Liver (tissue), 9 donors: ENCODE data around the gene B3GAT1. TPM values are rescaled to one million over a fixed set of nuclear protein-coding genes. Genes with fewer than 3 reads are reported as not detected.
"Not testable (repeated sequence)": the region's sequence is repeated elsewhere in the genome, so short reads cannot be mapped to it uniquely, and the experiment has no call there.

Source experiments
- DNase-seq: peaks from one replicate; pipeline ENCODE4 v3.0.0-alpha.2; 2017; ENCODE audit warnings: low spot score
- H3K27ac ChIP-seq, 2 donors: one replicate each; pipeline ENCODE4 v1.7.0; 2013; ENCODE audit warnings: inconsistent platforms in 2 of 2, low read length in 2 of 2, control low read depth in 1 of 2, low read depth in 1 of 2, mild to moderate bottlenecking in 1 of 2
- H3K27me3 ChIP-seq, 4 donors: one replicate each; pipeline versions ENCODE4 v1.6.1 to v1.7.0; 2013; ENCODE audit warnings: low read length in 3 of 4, inconsistent platforms in 1 of 4, mild to moderate bottlenecking in 1 of 4, moderate library complexity in 1 of 4; ENCODE audit not compliant: control insufficient read depth in 4 of 4, insufficient read depth in 4 of 4
- H3K36me3 ChIP-seq, 4 donors: one replicate each; pipeline versions ENCODE4 v1.6.1 to v1.7.0; 2013; ENCODE audit warnings: low read length in 3 of 4, mild to moderate bottlenecking in 3 of 4, low read depth in 1 of 4, moderate library complexity in 1 of 4; ENCODE audit not compliant: control insufficient read depth in 4 of 4, insufficient read depth in 3 of 4
- H3K4me1 ChIP-seq, 4 donors: one replicate each; pipeline versions ENCODE4 v1.6.1 to v1.7.0; 2013; ENCODE audit warnings: low read length in 3 of 4, mild to moderate bottlenecking in 3 of 4, moderate library complexity in 1 of 4; ENCODE audit not compliant: control insufficient read depth in 4 of 4, insufficient read depth in 4 of 4
- H3K4me3 ChIP-seq, 3 donors: one replicate each; pipeline versions ENCODE4 v1.6.1 to v1.7.0; 2013; ENCODE audit warnings: low read length in 3 of 3, control low read depth in 1 of 3, low read depth in 1 of 3, mild to moderate bottlenecking in 1 of 3
- H3K9ac ChIP-seq, 2 donors: one replicate each; pipeline ENCODE4 v1.7.0; 2013; ENCODE audit warnings: low read length in 2 of 2, mild to moderate bottlenecking in 2 of 2, moderate library complexity in 2 of 2, control low read depth in 1 of 2, low read depth in 1 of 2
- H3K9me3 ChIP-seq, 4 donors: one replicate each; pipeline versions ENCODE4 v1.6.1 to v1.7.0; 2013; ENCODE audit warnings: low read length in 3 of 4; ENCODE audit not compliant: control insufficient read depth in 4 of 4
- CTCF ChIP-seq: fragments of 150-350 bp; IDR thresholded peaks from 2 replicates; pipeline ENCODE4 v1.5.1; 2017; ENCODE audit warnings: improper control_type of control experiment, low read depth, low read length; ENCODE audit not compliant: missing input control
- EGR1 ChIP-seq, 2 donors: IDR thresholded peaks; 2 replicates each; pipeline ENCODE4 v1.6.1; 2016 to 2018; ENCODE audit warnings: antibody characterized with exemption in 2 of 2, low read depth in 2 of 2
- FOXA2 ChIP-seq: IDR thresholded peaks from 2 replicates; pipeline ENCODE4 v1.6.1; 2016; ENCODE audit warnings: antibody characterized with exemption
- GABPA ChIP-seq, 2 donors: IDR thresholded peaks in 1 of 2; conservative IDR thresholded peaks in 1 of 2; 2 replicates each; pipeline ENCODE4 v1.6.1; 2016; ENCODE audit warnings: antibody characterized with exemption in 2 of 2, mild to moderate bottlenecking in 1 of 2, moderate library complexity in 1 of 2
- HNF4A ChIP-seq, 2 donors: conservative IDR thresholded peaks; 2 replicates each; pipeline ENCODE4 v1.6.1; 2016; ENCODE audit warnings: antibody characterized with exemption in 2 of 2, mild to moderate bottlenecking in 2 of 2
- HNF4G ChIP-seq: IDR thresholded peaks from 2 replicates; pipeline ENCODE4 v1.6.1; 2016; ENCODE audit warnings: antibody characterized with exemption
- JUND ChIP-seq, 2 donors: IDR thresholded peaks; 2 replicates each; pipeline ENCODE4 v1.6.1; 2016; ENCODE audit warnings: antibody characterized with exemption in 2 of 2
- NR2F2 ChIP-seq: IDR thresholded peaks from 2 replicates; pipeline ENCODE4 v1.6.1; 2016; ENCODE audit warnings: antibody characterized with exemption
- RAD21 ChIP-seq, 2 donors: IDR thresholded peaks; 2 replicates each; pipeline ENCODE4 v1.6.1; 2016; ENCODE audit warnings: antibody characterized with exemption in 2 of 2, mild to moderate bottlenecking in 2 of 2
- RXRA ChIP-seq, 2 donors: IDR thresholded peaks; 2 replicates each; pipeline ENCODE4 v1.6.1; 2017 to 2018; ENCODE audit warnings: antibody characterized with exemption in 2 of 2, mild to moderate bottlenecking in 1 of 2
- SP1 ChIP-seq: IDR thresholded peaks from 2 replicates; pipeline ENCODE4 v1.6.1; 2018; ENCODE audit warnings: antibody characterized with exemption, mild to moderate bottlenecking
- TAF1 ChIP-seq: conservative IDR thresholded peaks from 2 replicates; pipeline ENCODE4 v1.6.1; 2016; ENCODE audit warnings: antibody characterized with exemption, mild to moderate bottlenecking
- YY1 ChIP-seq: IDR thresholded peaks from 2 replicates; pipeline ENCODE4 v1.6.1; 2016; ENCODE audit warnings: antibody characterized with exemption, mild to moderate bottlenecking
- ZBTB33 ChIP-seq: IDR thresholded peaks from 2 replicates; pipeline ENCODE4 v1.6.1; 2016; ENCODE audit warnings: antibody characterized with exemption
- WGBS: extraction: QIAGEN DNeasy Blood & Tissue Kit; methylation state at CpG from one replicate; pipeline ENCODE4 v1.1.7; 2013; 5-methylcytosine and 5-hydroxymethylcytosine counted together
- polyA plus RNA-seq, 2 donors: library from polyadenylated mRNA; stranded (reverse) in 1 of 2; unstranded in 1 of 2; fragments of 200-250 nt in 1 of 2; fragments of >200 nt in 1 of 2; fragmentation: Nextera tagmentation in 1 of 2; extraction: Ambion mirVana in 1 of 2; gene quantifications; one replicate each; pipeline versions ENCODE4 v1.2.1 to v1.2.3, GENCODE V29; 2013 to 2015
- total RNA-seq, 2 donors: library from RNA; depleted of rRNA; stranded (reverse); fragments of >200 nt; gene quantifications; one replicate each; pipeline ENCODE4 v1.2.3, GENCODE V29; 2014
- TF ChIP-seq, protein P1 (sequence below): IDR thresholded peaks from 2 replicates; pipeline ENCODE4 v1.6.1; 2016; ENCODE audit warnings: antibody characterized with exemption
- donor health status: healthy.
- donor health status: healthy.
- donor health status: healthy.
- donor health status: healthy.
- donor health status: healthy.

The B3GAT1 gene
- total and polyA plus RNA-seq, 4 donors: 0.13 to 6.6 (median 0.25) TPM; not detected in 1

DNA sequence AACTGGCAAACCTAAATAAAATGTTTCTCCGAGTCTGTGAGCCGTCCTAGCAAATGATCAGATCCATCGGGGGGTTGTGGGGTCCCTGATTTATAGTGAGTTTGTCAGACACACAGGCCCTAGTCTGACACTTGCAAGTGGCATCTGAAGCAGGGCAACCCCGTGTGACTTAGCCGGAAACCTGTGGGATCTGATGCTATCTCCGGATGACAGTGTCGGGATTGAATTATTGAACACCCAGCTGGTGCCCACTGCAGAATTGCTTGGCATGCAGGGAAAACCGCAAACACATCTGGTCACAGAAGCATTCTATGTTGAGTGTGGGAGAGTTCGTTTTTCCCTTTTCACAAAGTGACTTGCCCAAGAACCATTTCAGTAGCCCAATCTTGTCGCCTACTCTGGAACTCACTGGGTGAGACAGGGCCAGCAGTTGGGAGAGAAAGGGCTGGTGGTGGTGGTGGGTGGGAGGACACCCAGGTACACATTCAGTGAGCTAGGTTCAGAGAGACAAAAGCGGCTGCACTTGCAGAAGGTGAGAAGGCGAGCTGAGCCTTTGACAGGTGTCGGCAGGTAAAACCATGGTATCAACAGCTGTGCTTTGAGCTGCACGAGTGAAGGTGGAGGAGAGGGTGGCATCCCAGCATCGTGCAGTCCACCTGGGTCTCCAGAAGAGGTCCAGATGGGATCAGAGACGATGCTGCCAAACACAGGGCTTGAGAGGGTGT lies 33.7 kb upstream of the B3GAT1 start (continued):
- TF ChIP-seq ZBTB33: no peak

DNA sequence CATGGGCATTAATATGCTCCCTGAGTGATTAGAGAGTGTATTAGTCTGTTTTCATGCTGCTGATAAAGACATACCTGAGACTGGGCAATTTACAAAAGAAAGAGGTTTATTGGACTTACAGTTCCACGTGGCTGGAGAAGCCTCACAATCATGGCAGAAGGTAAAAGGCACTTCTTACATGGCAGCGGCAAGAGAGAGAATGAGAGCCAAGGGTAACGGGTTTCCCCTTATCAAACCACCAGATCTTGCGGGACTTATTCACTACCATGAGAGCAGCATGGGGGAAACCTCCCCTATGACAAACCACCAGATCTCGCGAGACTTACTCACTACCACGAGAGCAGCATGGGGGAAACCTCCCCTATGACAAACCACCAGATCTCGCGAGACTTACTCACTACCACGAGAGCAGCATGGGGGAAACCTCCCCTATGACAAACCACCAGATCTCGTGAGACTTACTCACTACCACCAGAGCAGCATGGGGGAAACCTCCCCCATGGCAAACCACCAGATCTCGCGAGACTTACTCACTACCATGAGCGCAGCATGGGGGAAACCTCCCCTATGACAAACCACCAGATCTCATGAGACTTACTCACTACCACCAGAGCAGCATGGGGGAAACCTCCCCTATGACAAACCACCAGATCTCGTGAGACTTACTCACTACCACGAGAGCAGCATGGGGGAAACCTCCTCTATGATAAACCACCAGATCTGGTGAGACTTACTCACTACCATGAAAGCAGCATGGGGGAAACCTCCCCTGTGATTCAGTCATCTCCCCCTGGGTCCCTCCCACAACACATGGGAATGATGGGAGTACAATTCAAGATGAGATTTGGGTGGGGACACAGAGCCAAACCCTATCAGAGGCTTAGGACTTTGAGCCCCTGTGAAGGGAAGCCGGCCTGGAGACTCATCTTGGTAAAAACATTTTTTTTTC lies 32.4 kb upstream of the B3GAT1 start:
- not testable (repeated sequence) for H3K9ac ChIP-seq, DNase-seq, H3K27ac ChIP-seq, H3K4me1 ChIP-seq, H3K27me3 ChIP-seq, H3K4me3 ChIP-seq, H3K9me3 ChIP-seq, H3K36me3 ChIP-seq
- WGBS: 90% methylated on average over 17 of the region's 17 CpGs

DNA sequence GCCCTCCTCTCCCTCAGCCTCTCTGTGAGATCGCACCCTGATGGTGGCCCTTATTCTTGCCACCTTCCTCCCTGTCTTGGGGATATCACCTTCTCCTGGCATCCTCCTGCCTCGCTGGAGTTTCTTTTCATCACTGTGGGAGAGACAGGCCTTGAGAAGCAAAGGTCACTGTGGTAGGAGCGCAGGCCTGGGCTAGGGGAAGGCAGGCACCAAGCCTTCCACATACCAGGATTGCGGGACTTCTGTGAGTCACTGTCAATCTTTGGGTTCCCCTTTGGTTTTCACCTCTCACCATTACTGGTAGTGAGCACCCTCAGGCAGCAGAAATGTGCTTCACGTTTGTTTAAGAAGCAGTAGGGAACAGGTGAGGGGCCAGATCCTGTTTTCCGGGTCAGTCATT lies 31.2 kb upstream of the B3GAT1 start:
- Histone ChIP-seq H3K9me3 (no peaks in the 10 kb centered on the region), H3K4me3 (no peak overlapping the region), H3K4me1 (peaks cover 0 to 3% (median 0%) of the 10 kb centered on the region in 4 donors), H3K27ac (no peak overlapping the region), H3K36me3 (no peaks in the 10 kb centered on the region), H3K27me3 (no peaks in the 10 kb centered on the region), H3K9ac (no peak overlapping the region)
- WGBS: 85% methylated on average over 6 of the region's 6 CpGs
- DNase-seq: no peak
- TF ChIP-seq RAD21 (IDR thresholded peaks at IDR 0.05): no peak
- TF ChIP-seq TAF1: no peak
- TF ChIP-seq, protein P1, sequence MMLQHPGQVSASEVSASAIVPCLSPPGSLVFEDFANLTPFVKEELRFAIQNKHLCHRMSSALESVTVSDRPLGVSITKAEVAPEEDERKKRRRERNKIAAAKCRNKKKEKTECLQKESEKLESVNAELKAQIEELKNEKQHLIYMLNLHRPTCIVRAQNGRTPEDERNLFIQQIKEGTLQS: no peak
- TF ChIP-seq HNF4A (conservative IDR thresholded peaks at IDR 0.05): no peak

- Histone ChIP-seq H3K27me3 (no peaks in the 10 kb centered on the region), H3K9me3 (no peaks in the 10 kb centered on the region), H3K27ac (no peak overlapping the region), H3K4me1 (peaks cover 0 to 3% (median 0%) of the 10 kb centered on the region in 4 donors), H3K9ac (no peak overlapping the region), H3K4me3 (no peak overlapping the region), H3K36me3 (no peaks in the 10 kb centered on the region)
- no peak for DNase-seq
- WGBS: 92% methylated on average over 10 of the region's 10 CpGs
- TF ChIP-seq CTCF (no peak), GABPA (IDR thresholded peaks at IDR 0.05 in 1 of 2, conservative IDR thresholded peaks at IDR 0.05 in 1 of 2) (no peak), JUND (IDR thresholded peaks at IDR 0.05) (no peak), RAD21 (IDR thresholded peaks at IDR 0.05) (no peak), EGR1 (IDR thresholded peaks at IDR 0.05; ENCODE audit: low read depth in 2 of 2) (no peak), HNF4A (conservative IDR thresholded peaks at IDR 0.05) (no peak), RXRA (IDR thresholded peaks at IDR 0.05) (no peak), ZBTB33 (no peak), YY1 (no peak), HNF4G (no peak), TAF1 (no peak), FOXA2 (no peak), NR2F2 (no peak), SP1 (no peak)
These were observed 30.2 kb upstream of the B3GAT1 start for GRCh38 chr11:134442246-134442645.
